ENCODE measurements around the gene ERCC3. TPM values are rescaled to one million over a fixed set of nuclear protein-coding genes. Genes with fewer than 3 reads are reported as not detected.

ERCC3 gene
- total and polyA plus RNA-seq, 4 donors, result 34.6 to 63.7 (median 52.0) TPM

DNA sequence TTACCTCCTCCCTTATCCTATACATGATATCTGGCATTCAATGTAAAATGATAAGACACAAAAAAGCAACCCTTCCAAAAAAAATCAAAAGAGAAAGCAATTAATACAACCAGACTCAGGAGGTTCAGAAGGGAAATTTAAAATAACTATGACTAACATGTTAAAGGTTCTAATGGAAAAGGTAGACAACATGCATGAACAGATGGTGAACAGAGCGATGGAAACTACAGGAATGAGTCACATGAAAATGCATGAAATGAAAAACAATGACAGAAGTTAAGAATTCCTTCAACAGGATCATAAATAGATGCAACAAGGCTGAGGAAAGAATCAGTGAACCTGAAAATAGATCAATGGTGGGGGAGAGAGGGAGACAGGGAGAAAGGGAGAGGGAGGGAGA, 26.1 kb upstream of the ERCC3 start:
- DNase-seq (ENCODE audit: low read depth in 4 of 6, low spot score in 6 of 6), result no peak
- peaks cover 38% of the 10 kb centered on the region for H3K36me3 ChIP-seq (ENCODE audit: control insufficient read depth, insufficient read depth, low read length)
- no peak overlapping the region for H3K4me3 ChIP-seq (ENCODE audit: low read depth, low read length)
- no peak overlapping the region for H3K27ac ChIP-seq (ENCODE audit: low read depth, low read length)
- no peaks in the 10 kb centered on the region for H3K27me3 ChIP-seq (ENCODE audit: control insufficient read depth, insufficient read depth, low read length)
- WGBS (ENCODE audit: insufficient coverage), result no CpG with 5 or more reads among the region's 1 CpG
- H3K4me1 ChIP-seq (ENCODE audit: control insufficient read depth, insufficient read depth, low read length), result no peaks in the 10 kb centered on the region
- peaks cover 3% of the 10 kb centered on the region for H3K9me3 ChIP-seq (ENCODE audit: control insufficient read depth, insufficient read depth, low read length)

DNA sequence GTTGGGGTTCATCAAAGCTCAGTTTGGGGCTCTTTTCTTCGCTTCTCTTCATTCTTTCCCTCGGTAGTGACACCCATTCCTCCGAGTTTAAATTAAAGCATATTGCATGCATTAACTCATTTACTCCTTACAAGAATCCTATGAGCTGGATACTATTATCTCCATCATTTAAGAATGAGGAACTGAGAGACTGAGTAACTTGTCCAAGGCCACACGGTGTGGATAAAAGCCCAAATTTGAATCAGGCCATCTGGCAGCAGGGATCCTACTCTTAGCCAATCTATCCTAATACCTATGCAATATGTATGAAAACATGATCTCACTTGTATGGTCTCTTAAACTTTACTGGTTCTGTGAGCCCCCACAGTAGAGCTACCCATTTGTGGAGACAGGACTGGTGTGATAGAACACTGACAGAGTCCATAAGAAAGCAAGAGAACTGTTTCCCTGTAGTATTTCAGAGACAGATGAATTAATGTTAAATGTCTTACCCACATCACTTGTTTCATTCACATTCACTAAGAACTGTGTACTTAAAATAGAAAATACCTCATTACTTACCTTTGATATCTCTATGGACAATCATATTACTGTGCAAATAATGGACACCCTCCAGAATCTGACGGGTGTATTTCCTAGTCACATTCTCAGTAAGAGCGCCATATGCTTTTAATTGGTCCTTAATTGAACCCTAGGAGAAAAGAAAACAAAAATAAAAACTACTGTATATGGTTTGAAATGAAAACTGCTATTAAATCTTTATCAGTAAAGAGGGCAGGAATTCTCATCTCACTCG, 20.4 kb upstream of the ERCC3 start:
- Histone ChIP-seq H3K27ac (ENCODE audit: low read depth, low read length) (no peak overlapping the region), H3K36me3 (ENCODE audit: control insufficient read depth, insufficient read depth, low read length) (peaks cover 34% of the 10 kb centered on the region), H3K9me3 (ENCODE audit: control insufficient read depth, insufficient read depth, low read length) (no peaks in the 10 kb centered on the region), H3K4me1 (ENCODE audit: control insufficient read depth, insufficient read depth, low read length) (no peaks in the 10 kb centered on the region), H3K27me3 (ENCODE audit: control insufficient read depth, insufficient read depth, low read length) (no peaks in the 10 kb centered on the region), H3K4me3 (ENCODE audit: low read depth, low read length) (no peak overlapping the region)
- DNase-seq (ENCODE audit: low read depth in 4 of 6, low spot score in 6 of 6), result no peak
- WGBS (ENCODE audit: insufficient coverage), result no CpG with 5 or more reads among the region's 7 CpGs

DNA sequence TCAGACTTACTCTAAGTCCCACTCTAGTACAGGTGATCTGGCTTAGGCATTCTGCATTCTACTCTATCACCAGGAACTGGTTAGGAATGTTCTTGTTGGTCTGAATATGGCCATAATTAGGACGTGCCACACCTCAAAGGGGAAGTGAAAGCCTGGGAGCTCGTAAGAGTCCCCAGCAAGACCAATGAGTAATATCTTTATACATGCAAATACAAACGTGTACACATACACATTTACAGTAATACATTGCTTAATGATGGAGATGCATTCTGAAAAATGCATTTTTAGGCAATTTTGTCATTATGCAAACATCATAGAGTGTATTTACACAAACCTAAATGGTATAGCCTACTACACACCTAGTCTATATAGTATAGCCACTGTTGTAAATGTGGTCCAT, 19.5 kb upstream of the ERCC3 start:
- Histone ChIP-seq H3K4me3 (ENCODE audit: low read depth, low read length) (no peak overlapping the region), H3K36me3 (ENCODE audit: control insufficient read depth, insufficient read depth, low read length) (peaks cover 30% of the 10 kb centered on the region)
- no peak for DNase-seq (ENCODE audit: low read depth in 4 of 6, low spot score in 6 of 6)

DNA sequence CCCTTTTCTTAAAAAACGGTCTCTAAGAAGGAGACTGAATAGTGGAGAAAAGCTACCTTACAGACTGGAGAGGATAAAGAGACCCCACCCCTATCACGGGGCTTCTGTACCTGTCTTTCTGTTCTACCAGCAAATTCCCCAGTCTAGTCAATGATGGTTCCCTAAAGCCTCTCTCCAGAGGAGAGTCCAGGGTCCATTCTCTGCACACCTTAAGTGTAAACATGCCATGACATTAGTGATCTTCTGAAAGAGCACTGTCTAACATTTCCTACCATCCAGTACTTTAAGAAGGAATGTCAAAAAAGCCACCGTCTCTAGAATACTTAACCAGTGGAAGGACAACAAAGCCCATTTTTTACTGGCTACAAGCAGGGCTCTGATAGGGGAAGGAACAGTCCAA, 17.0 kb upstream of the ERCC3 start:
- peaks cover 23% of the 10 kb centered on the region for H3K36me3 ChIP-seq (ENCODE audit: control insufficient read depth, insufficient read depth, low read length)
- no peaks in the 10 kb centered on the region for H3K9me3 ChIP-seq (ENCODE audit: control insufficient read depth, insufficient read depth, low read length)
- no peaks in the 10 kb centered on the region for H3K4me1 ChIP-seq (ENCODE audit: control insufficient read depth, insufficient read depth, low read length)
- H3K4me3 ChIP-seq (ENCODE audit: low read depth, low read length), result no peak overlapping the region
- no peaks in the 10 kb centered on the region for H3K27me3 ChIP-seq (ENCODE audit: control insufficient read depth, insufficient read depth, low read length)
- DNase-seq (ENCODE audit: low read depth in 4 of 6, low spot score in 6 of 6), result no peak
- H3K27ac ChIP-seq (ENCODE audit: low read depth, low read length), result no peak overlapping the region
- WGBS (ENCODE audit: insufficient coverage), result 100% methylated on average over 1 of the region's 3 CpGs

More for the DNA sequence above, 19.5 kb upstream of the ERCC3 start:
- no peak overlapping the region for H3K27ac ChIP-seq (ENCODE audit: low read depth, low read length)
- no peaks in the 10 kb centered on the region for H3K27me3 ChIP-seq (ENCODE audit: control insufficient read depth, insufficient read depth, low read length)
- H3K9me3 ChIP-seq (ENCODE audit: control insufficient read depth, insufficient read depth, low read length), result no peaks in the 10 kb centered on the region
- no CpG with 5 or more reads among the region's 3 CpGs for WGBS (ENCODE audit: insufficient coverage)
- no peaks in the 10 kb centered on the region for H3K4me1 ChIP-seq (ENCODE audit: control insufficient read depth, insufficient read depth, low read length)

DNA sequence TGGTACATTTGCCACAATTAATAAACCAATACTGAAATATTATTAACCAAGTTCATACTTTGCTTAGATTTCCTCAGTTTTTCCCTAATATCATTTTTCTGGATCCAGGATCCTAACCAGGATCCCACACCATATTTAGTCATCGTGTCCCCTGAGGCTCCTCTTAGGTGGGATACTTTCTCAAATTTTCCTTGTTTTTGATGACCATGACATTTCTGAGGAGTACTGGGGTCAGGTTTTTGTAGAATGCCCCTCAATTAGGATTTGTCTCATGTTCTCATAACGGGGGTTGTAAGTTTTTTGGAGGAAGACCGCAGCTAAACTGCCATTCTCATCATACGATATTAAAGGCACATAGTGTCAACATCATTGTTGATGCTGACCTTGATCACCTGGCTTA, 15.5 kb upstream of the ERCC3 start:
- no CpG with 5 or more reads among the region's 4 CpGs for WGBS (ENCODE audit: insufficient coverage)
- no peak overlapping the region for H3K27ac ChIP-seq (ENCODE audit: low read depth, low read length)
- peaks cover 18% of the 10 kb centered on the region for H3K36me3 ChIP-seq (ENCODE audit: control insufficient read depth, insufficient read depth, low read length)

DNA sequence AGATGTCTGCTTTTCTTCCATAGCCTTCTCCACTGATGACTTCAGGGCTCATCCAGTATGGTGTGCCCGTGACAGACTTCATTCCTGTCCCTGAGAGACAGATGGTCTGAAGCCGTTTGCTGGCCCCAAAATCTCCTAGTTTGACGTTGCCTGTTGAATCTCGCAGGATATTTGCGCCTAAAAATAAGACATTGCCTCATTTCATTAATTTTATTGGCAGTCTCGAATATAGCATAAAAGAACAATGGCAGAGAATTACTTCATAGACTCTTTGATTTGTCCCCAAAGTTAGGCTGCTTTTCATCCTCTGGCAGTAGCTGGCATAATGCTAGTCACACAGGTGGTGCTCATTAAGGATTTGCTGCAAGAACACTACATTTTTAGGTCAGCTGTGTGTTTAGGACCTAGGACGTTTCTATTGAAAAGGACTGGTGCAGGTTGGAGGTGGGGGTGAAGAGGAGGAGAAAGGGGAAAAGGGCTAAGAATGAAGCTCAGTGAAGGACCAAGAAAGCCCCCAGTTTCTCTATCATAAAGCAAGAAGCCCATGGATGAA, 14.7 kb upstream of the ERCC3 start:
- Histone ChIP-seq H3K27ac (ENCODE audit: low read depth, low read length) (no peak overlapping the region), H3K36me3 (ENCODE audit: control insufficient read depth, insufficient read depth, low read length) (peaks cover 10% of the 10 kb centered on the region), H3K27me3 (ENCODE audit: control insufficient read depth, insufficient read depth, low read length) (no peaks in the 10 kb centered on the region), H3K4me1 (ENCODE audit: control insufficient read depth, insufficient read depth, low read length) (no peaks in the 10 kb centered on the region), H3K9me3 (ENCODE audit: control insufficient read depth, insufficient read depth, low read length) (no peaks in the 10 kb centered on the region), H3K4me3 (ENCODE audit: low read depth, low read length) (no peak overlapping the region)
- 86% methylated on average over 5 of the region's 7 CpGs for WGBS (ENCODE audit: insufficient coverage)
- DNase-seq (ENCODE audit: low read depth in 4 of 6, low spot score in 6 of 6), result no peak

More for the DNA sequence above, 15.5 kb upstream of the ERCC3 start:
- Histone ChIP-seq H3K4me1 (ENCODE audit: control insufficient read depth, insufficient read depth, low read length) (no peaks in the 10 kb centered on the region), H3K27me3 (ENCODE audit: control insufficient read depth, insufficient read depth, low read length) (no peaks in the 10 kb centered on the region), H3K4me3 (ENCODE audit: low read depth, low read length) (no peak overlapping the region), H3K9me3 (ENCODE audit: control insufficient read depth, insufficient read depth, low read length) (no peaks in the 10 kb centered on the region)
- DNase-seq (ENCODE audit: low read depth in 4 of 6, low spot score in 6 of 6), result no peak

DNA sequence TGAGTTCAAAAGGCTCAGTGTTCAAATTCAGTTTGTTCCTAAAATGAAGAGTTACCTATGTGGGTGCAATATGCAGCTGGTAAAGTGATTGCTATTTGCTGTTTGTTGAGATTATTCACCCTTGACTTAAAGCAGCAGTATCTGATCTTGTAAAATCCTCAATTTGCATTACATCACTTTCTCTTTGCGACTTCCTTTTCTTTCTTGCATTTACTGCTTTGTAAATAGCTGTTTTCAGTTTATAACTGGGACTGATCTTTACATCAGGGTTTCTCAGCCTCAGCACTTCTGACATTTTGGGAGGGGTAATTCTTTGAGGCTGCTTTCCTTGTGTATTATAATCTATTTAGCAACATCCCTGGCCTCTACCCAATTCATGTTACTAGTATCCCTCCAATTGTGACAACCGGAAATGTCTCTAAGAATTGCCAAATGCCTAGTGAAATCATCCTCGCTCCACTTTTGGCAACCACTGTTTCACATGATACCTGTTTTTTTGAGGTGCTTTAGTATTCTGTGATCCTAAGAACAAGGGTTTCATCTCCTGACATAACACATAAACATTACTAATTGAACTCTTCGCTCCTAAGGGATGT, 12.1 kb upstream of the ERCC3 start:
- Histone ChIP-seq H3K27ac (ENCODE audit: low read depth, low read length) (no peak overlapping the region), H3K4me3 (ENCODE audit: low read depth, low read length) (no peak overlapping the region), H3K4me1 (ENCODE audit: control insufficient read depth, insufficient read depth, low read length) (no peaks in the 10 kb centered on the region), H3K36me3 (ENCODE audit: control insufficient read depth, insufficient read depth, low read length) (peaks cover 3% of the 10 kb centered on the region), H3K27me3 (ENCODE audit: control insufficient read depth, insufficient read depth, low read length) (no peaks in the 10 kb centered on the region), H3K9me3 (ENCODE audit: control insufficient read depth, insufficient read depth, low read length) (no peaks in the 10 kb centered on the region)
- no peak for DNase-seq (ENCODE audit: low read depth in 4 of 6, low spot score in 6 of 6)
- 100% methylated on average over 1 of the region's 4 CpGs for WGBS (ENCODE audit: insufficient coverage)

DNA sequence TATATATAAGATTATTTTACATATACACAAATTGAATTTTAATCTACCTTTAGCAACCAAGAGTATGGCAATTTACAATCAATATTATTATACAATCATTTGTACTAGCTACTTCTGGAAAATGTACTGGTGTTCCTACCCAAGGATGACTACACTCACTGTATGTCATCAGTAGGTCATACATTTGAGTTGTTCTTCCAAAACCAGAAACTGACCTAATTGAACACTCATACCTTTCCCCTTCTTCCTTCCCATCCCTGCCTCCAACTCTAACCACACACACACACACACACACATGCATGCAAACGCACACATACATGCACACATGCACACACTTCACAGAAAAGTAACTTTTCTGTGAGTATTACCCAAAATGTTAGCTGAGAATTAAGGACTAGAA, 8.2 kb upstream of the ERCC3 start:
- no CpG with 5 or more reads among the region's 1 CpG for WGBS (ENCODE audit: insufficient coverage)
- H3K36me3 ChIP-seq (ENCODE audit: control insufficient read depth, insufficient read depth, low read length), result no peaks in the 10 kb centered on the region

DNA sequence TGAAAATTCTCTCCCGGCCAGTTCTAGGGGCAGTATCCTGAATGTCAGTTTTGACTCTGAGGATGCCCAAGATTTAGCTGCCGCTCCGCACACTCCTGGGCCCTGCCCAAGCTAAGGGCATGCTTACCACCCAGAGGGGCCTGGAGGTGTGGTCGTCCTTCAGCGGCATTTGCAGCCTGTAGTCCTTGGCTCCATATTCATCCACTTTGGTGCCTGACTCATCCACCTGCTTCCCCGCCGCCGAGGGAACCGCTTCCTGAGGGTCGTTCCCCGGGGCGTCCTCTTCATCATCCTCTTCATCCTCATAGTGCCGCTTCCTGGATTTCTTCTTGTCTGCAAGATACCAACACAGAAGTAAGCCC, 577 bp downstream of the ERCC3 start:
- H3K4me1 ChIP-seq (ENCODE audit: control insufficient read depth, insufficient read depth, low read length), result peaks cover 6% of the 10 kb centered on the region
- H3K27me3 ChIP-seq (ENCODE audit: control insufficient read depth, insufficient read depth, low read length), result no peaks in the 10 kb centered on the region
- WGBS (ENCODE audit: insufficient coverage), result 9% methylated on average over 13 of the region's 13 CpGs
- peaks cover 38% of the 10 kb centered on the region for H3K36me3 ChIP-seq (ENCODE audit: control insufficient read depth, insufficient read depth, low read length)
- peak in 1 of 6 donors; percentile 1 for DNase-seq (ENCODE audit: low read depth in 4 of 6, low spot score in 6 of 6)
- no peaks in the 10 kb centered on the region for H3K9me3 ChIP-seq (ENCODE audit: control insufficient read depth, insufficient read depth, low read length)
- peak overlapping the region; percentile 74 for H3K4me3 ChIP-seq (ENCODE audit: low read depth, low read length)
- H3K27ac ChIP-seq (ENCODE audit: low read depth, low read length), result no peak overlapping the region

More for the DNA sequence above, 8.2 kb upstream of the ERCC3 start:
- H3K27ac ChIP-seq (ENCODE audit: low read depth, low read length), result no peak overlapping the region
- no peaks in the 10 kb centered on the region for H3K4me1 ChIP-seq (ENCODE audit: control insufficient read depth, insufficient read depth, low read length)
- no peaks in the 10 kb centered on the region for H3K27me3 ChIP-seq (ENCODE audit: control insufficient read depth, insufficient read depth, low read length)
- no peaks in the 10 kb centered on the region for H3K9me3 ChIP-seq (ENCODE audit: control insufficient read depth, insufficient read depth, low read length)
- no peak overlapping the region for H3K4me3 ChIP-seq (ENCODE audit: low read depth, low read length)
- no peak for DNase-seq (ENCODE audit: low read depth in 4 of 6, low spot score in 6 of 6)

DNA sequence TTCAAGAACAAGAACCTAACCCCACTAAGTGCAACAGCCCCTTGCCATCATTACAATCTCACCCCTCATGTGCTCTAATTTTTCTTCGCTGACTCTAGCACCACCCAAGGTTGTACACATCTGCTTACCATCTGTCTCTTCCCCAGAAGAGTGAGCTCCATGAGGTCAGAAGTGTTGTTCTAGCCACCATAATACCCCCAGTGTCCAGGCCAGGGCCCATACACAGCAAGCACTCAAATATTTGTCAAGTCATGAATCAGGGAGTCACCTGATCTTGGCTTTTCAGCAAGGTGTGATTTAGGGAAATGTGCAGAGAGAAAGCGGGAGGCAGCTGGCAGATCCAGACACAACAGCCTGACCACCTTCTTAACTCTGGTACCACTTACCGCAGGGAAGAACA, 5.7 kb downstream of the ERCC3 start:
- H3K4me1 ChIP-seq (ENCODE audit: control insufficient read depth, insufficient read depth, low read length), result peaks cover 3% of the 10 kb centered on the region
- 100% methylated on average over 3 of the region's 3 CpGs for WGBS (ENCODE audit: insufficient coverage)
- H3K36me3 ChIP-seq (ENCODE audit: control insufficient read depth, insufficient read depth, low read length), result peaks cover 83% of the 10 kb centered on the region
- H3K9me3 ChIP-seq (ENCODE audit: control insufficient read depth, insufficient read depth, low read length), result peaks cover under 1% of the 10 kb centered on the region
- no peak for DNase-seq (ENCODE audit: low read depth in 4 of 6, low spot score in 6 of 6)
- no peaks in the 10 kb centered on the region for H3K27me3 ChIP-seq (ENCODE audit: control insufficient read depth, insufficient read depth, low read length)
- H3K4me3 ChIP-seq (ENCODE audit: low read depth, low read length), result no peak overlapping the region
- no peak overlapping the region for H3K27ac ChIP-seq (ENCODE audit: low read depth, low read length)
